Left renal pelvis (tissue), 4 donors: ENCODE data around the gene POLD2. TPM values are rescaled to one million over a fixed set of nuclear protein-coding genes. Genes with fewer than 3 reads are reported as not detected.

ENCODE experiments used
- DNase-seq, 4 donors: peaks; one replicate each; pipeline ENCODE4 v3.0.0-alpha.2; 2013; ENCODE audit warnings: low read depth in 4 of 4, low spot score in 3 of 4
- polyA plus RNA-seq, 4 donors: library from polyadenylated mRNA; unstranded; fragments of 120-200 nt; gene quantifications; one replicate each; pipeline ENCODE4 v1.2.1, GENCODE V29; 2013; ENCODE audit not compliant: insufficient read length in 4 of 4

Gene POLD2
- polyA plus RNA-seq, 4 donors = 96.7 to 117 (median 113) TPM

DNA sequence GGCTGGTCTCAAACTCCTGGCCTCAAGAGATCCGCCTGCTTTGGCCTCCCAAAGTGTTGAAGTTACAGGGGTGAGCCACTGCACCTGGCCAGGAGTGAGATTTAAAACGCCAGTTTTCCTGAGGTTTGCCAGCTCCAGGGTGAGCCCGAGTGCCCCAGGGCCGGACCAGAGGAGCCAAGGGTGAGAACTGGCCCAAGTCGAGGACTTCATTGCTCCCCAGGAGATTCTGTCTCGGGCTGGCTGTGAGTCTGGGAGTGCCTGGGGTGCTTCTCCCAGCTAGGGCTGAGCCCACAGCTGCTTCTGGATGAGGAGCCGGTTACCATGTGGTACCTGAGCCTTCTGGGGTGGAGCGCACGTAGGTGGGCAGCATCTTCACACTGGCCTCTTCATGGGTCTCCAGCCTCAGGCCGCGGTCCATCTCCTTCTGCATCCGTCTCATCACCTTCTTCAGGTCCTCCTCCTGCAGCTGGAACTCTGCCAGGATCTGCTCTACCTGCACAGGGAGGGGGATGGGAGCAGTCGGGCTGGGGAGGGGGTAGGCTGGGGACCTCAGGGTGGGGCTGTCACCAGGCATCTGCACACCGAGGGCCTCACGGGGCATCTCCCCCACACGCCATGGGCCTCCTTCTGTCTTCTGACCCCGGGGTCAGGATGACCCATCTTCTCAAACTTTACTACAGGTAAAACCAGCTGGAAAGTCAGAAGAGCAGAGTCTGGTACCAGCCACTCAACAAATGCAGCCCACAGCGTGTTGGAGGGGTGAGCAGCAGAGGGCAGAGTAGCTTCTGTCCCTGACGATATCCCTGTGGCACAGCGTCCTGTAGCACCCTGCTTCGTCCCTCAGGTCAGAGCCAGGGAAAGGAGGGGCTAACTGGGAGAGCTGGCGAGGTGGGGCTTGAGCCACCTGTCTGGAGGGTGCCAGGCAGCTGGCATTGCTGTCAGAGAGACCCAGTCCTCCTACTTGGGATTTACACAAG lies 29.9 kb upstream of the POLD2 start:
- DNase-seq = no peak

DNA sequence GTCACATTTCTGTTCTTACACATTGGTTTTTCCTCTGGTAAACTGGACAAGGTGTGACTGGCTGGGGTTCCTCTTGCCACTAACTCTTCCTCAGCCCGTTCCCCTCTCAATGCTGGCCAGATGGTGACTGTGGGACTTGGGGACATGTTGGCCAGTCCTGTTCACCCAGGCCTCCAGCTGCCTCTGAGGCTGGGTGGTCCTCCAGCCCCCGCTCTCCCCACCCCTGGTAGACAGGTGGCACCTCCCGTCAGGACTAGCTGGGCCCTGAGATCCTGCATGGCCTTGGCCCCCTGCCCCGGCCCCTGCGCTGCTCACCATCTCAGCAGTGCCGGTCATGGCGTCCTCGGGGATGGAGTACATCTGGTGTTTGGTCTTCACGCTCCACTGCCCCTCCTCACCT lies 28.6 kb upstream of the POLD2 start:
- no peak for DNase-seq

DNA sequence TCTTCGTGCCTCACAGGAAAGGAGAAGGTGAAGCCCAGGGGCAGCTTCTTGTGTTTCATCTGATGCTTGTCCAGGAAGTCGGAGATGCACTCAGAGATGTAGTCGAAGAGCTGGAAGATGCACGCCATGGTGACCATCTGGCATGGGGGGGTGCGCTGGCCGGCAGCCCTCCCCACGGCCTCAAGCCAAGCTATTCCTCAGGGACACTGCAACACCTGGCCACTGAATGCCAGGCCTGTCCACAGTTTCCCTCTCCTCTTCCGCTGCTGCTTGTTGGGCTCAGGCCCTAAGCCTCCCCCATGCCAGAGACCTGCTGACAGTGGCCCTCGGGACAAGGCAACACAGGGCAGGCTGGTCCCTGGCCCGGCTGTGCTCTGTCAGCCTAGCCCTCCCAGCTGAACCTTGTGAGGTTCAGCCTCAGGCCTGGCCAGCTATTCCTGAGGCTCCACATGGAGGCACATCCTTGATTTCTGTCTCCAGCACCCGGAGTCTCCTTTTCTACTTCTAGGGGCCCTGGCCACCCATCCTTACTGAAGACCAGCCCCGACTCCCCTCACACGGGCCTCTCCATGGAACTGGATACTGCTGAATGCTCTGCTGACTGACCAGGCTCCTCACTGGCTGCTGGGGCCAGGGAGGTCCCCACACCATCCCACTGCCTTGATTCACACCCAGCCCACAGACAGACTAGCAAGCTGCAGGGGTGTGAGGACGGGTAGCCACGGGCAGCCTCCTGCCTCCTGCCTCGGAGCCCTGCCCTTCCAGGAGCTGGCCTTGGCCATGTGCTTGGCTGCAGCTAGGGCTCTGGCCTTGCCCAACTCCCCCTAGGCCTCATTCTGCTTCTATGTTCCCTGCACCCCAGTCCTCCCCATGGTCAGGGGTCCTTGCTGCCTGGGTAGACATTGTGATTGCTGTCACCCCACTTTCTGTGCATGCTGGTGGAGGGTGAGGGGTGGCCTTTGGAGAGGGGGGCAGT lies 27.9 kb upstream of the POLD2 start:
- DNase-seq = no peak

DNA sequence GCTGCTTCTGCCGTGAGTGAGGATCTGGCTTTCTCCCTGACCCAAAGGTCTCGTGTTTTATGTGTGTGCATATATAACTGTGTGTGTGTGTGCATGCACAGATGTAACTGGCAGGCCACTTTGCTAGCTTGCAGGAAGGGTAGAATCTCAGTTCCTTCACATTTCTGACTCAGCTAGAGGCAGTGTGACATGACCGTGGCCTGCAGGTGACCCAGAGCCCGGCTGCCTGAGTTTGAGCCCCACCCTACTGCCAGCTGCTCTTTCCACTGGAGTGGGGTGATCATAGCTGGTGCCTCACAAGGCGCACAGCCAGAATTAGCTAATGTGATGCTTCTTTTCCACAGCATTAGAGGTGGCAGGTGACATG lies 27.1 kb upstream of the POLD2 start:
- no peak for DNase-seq

DNA sequence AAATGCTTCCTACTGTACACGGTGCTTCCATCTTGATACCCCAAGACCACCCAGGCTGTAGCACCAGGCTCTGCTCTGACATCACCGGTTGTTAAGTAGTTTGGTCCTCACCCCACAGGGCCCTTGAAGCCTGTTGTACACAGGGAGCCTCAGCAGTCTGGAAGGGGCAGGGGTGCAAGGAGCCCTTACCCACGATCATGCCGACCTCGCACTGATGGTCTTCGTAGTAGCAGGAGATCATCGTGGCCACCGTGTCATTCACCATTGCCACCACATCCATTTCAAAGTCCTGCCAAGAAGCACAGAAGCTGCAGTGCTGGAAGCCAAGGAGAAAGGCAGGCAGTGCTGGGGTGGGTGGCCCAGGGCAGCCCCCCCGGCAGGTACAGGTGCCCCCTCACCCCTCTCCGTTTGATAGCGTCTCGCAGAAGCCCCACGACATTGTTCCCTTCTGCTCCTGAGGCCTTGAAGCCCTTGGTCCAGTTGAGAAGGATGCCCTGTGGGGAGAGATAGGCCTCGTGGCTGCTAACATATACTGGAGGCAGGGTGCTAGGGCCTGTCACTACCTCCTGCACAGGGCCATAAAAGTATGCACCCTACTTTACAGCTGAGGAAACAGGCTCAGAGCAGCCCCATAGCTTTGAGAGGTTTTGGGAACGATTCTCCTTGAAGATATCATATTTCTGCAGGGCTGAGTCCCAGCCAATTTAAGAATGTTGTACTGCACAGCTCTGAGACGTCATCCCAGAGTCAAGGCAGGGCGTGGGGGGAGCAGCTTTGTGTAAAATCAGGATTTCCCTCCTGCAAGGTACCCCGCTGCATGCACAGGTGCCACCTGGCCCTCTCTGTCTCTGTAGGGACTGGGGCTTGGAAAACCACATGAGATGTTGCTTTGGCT lies 26.5 kb upstream of the POLD2 start:
- no peak for DNase-seq

DNA sequence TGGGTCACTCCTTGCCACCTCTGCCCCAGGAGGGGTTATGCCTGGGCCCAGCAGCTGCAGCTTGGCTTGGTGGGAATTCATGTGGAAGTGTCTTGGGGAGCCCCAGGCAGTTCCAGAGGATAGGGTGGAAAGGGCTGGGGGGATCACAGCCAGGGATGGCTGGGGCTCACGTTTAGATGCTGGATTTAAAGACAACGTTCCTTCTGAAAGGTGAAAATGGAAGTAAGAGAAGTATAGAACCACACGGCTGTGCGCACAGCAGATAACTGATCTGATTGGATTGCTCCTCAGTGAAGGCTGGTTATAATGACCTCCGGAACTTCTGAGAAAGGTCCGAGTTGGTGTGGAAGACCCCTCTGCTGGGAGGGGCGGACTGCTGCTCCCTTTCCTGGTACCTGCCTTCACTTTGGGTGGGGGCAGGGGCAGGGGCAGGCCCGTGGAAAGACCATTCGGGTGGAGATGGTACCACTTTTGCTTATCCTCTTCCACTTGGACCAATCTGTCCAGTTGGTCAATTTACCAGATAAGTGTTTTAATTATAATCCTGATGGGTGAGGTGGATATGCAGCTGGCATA lies 25.7 kb upstream of the POLD2 start:
- DNase-seq = no peak

DNA sequence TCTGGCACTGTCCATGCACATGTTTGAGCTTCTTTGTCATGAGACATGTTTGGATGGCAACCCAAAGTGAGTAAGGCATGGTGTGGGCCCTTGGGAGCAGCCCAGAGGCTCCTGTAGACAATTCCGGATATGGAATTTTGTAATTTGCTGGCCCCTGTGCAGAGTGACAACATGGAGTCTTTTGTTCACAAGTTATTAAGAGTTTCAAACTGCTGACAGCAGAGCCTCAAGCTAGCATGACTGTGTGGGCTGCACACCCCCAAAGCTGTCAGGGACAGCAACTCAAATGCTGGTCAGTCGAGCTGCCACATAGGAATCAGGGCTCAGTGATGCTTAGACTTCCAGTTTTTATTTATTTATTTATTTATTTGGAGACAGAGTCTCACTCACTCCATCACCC lies 24.8 kb upstream of the POLD2 start:
- no peak for DNase-seq

DNA sequence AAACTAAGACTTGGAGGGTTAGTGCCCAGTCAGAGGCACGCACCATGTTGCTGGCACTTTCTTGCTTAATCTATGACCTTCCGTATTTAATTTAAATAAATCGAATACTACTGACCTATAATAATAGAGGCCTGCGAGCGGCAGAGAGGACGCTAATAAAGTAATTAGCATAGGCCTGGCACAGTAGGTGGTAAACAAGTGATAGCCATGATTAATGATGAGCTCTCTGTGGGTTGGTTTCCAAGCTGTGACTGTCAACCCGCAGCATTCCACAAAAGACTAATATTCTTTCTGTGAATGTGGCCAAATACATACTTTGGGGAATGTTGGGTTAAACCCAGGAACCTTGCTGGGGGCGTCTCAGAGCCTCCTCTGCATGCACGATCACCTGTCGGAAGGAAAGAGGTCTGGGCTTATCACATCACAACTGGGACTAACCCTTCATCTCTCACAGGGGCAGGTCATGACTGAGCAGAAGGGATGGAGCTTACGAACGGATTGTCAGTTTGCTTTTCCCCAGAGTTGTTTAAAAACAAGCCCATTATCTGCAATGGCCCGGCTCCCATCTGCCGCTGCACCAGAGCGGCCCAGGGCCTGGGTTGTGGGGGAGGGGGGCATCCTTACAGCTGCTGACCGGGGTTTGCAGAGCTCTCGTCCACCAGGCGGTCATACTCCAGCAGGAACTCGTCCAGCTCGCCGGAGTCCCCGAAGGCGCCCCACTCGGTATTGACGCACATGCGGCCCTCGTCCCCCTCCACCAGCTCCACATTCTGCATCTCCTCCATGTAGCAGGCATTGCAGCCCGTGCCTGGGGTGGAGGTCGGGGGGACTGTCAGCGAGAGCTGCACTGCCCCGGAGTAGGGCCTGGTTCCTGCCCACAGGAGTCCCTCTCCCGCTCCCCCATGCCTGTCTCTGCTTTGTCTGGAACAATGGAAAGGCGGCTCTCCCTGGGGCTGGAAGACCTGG lies 24.0 kb upstream of the POLD2 start:
- DNase-seq = no peak

DNA sequence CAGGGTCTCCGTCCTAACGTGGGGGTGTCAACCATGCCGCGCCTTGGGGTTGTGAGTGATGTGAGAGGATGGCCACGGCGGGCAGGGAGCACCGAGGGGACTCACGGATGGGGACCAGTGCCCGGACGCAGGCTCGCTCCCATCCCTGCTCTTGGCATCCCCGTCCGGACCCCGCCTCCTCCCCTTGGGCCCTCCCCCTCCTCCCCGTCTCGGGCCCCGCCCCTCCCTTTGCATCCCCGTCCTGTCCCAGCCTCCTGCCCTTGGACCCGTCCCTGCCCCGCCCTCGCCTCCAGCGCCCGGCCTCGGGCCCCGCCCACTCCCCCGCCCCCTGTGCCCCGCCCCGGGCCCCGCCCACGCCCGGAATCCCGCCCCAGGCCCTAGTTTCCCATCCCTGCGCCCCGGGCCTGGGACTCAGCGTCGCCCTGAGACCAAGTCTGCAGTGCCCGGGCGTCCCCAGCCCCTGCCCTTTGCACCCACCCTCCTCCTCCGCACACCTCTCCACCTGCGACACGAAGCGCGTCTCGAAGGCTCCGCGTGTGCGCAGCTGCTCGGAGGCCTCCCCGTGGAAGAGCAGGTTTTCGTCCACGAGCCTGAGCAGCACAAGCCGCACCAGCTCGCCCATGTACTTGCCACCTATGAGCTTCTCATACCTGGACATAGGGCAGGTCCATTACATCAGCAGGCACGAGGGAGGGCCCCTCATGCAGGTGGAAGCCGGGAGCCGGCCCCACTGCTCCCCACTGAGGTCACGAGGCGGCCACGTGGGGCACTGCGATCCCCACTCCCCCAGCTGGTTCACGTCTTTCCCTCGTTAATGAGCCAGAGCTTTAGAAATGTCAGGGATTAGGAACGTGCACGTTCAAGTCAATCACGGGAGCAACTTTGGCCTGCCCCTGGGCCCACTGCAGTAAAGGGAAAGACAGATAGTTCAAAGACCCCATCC lies 22.9 kb upstream of the POLD2 start:
- no peak for DNase-seq

DNA sequence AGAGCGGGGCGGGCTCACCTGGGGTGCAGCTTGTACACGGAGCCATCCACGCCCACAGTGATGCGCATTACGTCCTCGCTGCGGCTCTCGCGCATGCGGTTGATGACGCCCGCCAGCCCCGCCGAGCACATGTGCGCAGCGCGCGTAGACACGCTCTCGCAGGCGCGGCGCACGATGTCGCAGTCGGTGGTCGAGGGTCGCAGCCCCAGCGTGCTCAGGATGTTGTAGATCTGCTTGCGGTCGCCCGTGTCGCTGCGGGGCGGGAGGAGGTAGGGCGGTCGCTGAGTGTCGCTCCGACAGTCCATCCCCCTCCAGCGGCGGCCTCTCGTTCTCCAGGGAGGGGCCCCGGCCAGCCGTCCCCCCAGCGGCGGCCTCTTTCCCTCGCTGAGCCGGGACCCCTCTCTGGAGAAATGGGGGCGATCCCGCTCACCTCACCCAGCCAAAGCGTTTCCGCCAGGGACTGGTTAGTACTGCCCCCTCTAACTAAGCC lies 22.2 kb upstream of the POLD2 start:
- DNase-seq = no peak

DNA sequence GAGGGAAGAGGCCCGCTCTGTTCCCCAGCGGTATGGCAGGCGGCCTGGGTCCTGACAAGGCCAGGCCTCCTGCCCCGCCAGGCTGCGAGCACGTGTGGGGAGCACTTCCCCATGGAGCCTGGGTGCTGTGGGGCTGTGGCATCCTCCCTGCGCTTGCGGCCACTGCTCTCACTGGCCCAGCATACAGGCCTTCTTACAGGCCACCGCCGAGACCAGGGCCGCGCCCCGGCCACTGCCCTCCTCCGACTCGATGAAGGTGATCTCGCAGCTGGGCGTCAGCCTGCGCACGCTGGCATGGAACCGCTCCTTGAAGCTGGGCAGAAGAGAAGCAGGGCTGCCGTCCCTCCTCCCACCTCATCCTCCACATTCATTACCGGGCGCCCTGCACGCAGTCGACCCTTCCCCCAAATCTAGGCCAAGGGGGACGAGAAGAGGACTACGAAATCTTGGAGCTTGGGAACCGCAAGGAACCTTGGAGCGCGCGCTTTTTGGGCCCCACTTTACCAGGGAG lies 21.7 kb upstream of the POLD2 start:
- no peak for DNase-seq

DNA sequence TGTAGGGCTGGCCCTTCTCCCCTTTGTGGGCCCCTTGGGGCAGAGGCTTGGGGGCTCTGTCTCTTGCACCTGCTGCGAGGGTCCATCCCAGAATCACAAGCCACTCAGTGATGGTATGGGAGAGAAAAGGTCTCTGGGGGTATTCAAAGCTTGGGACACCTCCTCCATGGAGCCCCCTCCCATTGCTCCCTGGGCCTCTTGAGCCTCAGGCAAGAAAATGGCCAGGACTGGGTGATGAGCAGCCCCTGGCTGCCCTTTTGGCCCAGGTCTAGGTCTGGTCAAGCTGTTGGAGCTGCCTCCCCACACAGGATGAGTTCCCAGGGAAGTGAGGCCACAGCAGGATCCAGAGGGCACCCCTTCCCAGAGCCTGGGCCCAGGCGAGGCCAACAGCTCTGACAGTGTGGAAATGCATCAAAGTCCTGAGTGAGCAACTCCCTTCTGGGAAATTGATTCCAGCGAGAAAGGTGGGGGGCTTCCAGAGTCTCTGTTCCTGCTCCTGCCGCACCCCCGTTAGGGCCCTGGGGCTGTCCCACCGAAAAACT lies 21.1 kb upstream of the POLD2 start:
- DNase-seq = no peak

DNA sequence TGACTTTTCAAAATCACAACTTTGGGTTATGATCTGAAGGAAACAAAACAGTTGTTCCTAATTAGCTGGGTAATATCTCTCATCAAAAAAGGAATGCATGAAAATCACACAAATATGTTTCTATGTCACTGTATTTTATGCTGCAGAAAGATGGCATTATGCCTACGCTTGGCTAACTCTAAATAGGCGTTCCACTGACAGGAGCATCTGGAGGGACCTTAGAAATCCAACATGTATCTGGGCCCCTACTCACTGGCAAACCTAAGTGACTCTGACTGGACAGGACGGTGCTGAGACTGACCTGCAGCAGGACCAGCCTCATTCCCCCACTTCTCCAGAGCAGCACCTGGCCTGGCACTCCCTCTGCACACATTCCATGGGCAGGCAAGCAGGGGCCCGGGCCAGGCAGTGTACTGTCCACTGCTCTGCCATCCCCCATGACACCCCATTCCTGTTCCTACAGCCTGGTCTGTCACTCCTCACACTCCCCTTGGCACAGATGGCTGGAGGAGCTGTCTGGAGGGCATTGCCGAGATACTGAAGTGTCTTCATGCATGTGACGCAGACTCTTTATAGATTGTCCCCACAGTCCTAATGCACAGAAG lies 20.4 kb upstream of the POLD2 start:
- no peak for DNase-seq

DNA sequence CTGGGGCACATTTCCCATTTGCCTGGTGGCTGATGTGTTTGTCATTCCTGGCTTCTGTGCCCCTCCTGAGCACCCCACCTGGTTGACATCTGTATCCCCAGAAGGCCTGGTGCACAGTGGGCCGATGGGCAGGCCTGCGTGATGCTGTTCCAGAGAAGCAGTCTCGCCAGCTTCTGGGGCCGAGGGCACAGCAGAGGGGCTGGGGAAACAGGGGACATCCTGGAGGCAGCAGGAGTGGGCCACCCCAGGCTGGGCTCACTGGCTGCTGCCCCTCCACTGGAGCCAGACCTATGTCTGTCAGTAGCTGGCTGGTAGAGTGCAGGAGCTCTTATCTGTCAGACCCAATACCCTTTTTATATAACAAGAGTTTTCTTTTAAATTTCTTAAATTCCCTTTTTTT lies 18.7 kb upstream of the POLD2 start:
- no peak for DNase-seq

DNA sequence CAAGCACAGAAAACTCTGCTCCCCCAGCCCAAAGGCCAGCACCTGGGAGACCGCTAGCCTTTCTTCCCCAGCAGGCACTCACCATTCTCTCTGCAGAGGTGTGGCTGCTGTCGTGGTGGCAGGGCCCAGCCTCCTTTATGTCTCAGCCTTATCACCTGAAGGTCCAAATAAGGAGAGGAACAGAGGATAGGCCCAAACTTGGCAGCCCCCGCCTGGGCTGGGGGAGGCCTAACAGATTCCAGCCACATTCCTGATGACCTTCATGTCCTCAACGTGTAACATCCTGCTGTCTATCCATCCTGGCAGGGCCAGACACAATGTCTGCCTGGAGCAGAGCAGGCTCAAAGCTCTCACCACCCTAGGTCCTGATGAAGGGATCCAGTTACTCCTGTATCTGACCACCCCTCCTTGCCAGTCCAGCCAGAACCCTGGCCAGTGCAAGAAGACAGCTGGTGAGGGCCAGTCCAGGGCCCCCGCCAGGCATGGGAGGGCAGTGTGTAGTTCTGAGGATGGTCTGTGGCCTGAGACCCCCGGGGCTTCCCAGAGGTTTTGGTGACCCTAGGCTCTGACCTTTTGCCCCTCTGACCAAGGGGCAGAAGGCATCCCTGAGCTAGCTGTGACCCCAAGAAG lies 18.0 kb upstream of the POLD2 start, which contains the start of gene MYL7:
MYL7 (minus strand) TSS at position 112 of the 630 bp plus-strand sequence; CDS start at position 85, 27 bp downstream.
- DNase-seq = no peak

DNA sequence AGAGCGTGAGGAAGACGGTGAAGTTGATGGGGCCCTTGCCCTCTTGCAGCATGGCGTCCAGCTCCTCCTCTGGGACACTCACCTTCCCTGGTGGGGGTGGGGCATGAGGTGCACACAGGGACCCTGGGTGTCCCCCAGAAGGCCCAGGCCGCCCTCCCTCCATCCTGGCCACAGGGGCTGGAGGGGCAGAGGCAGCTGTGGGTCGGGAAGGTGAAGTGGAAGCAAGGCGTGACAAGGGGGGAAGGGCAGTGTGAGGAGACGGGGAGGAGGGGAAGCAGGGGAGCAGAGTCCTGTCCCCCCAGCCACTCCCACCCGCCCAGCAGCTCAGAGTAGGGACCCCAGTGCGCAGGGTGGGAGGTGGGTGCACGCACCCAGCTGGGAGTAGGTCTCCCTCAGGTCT lies 17.0 kb upstream of the POLD2 start:
- no peak for DNase-seq
